ENCODE measurements around the gene TADA2B.

- TF ChIP-seq CTCF (IDR thresholded peaks at IDR 0.05) (no peak), POLR2A (IDR thresholded peaks at IDR 0.05) (no peak)
Observed at GRCh38 chr4:7049295-7049694, 6.1 kb downstream of the TADA2B start.
